SK-N-SH (cell line): Measurements from ENCODE around the gene NEU4. TPM values are rescaled to one million over a fixed set of nuclear protein-coding genes. Genes with fewer than 3 reads are reported as not detected.

Experiments used
- CTCF ChIA-PET: fragments of 300-600, 350-600 bp; formaldehyde crosslinking; extraction: SDS; loops from one replicate; lab custom pipeline; 2021; lab: Yijun Ruan, JAX
- POLR2A ChIA-PET: fragments of 350-600 bp; sonication (Branson Sonifier 250); formaldehyde crosslinking; extraction: SDS; loops from one replicate; lab custom pipeline; 2020; ENCODE audit warnings: antibody characterized with exemption, inconsistent platforms; lab: Yijun Ruan, JAX
- DNase-seq: peaks from one replicate; pipeline ENCODE4 v3.0.0; 2012
- H2AFZ ChIP-seq: fragments of 200-600 bp; sonication (generic); 2 replicates; pipeline ENCODE4 v1.8.1; 2016; ENCODE audit warnings: antibody characterized with exemption, mild to moderate bottlenecking, low read depth
- H3F3A ChIP-seq: fragments of 200-600 bp; sonication (generic); replicated peaks from 2 replicates; pipeline ENCODE3; 2016; ENCODE audit warnings: antibody characterized with exemption, mild to moderate bottlenecking; ENCODE audit not compliant: insufficient read depth
- H3K27ac ChIP-seq, 2 experiments: fragments of 200-500 bp in 1 of 2; fragments of 200-600 bp in 1 of 2; sonication (Bioruptor generic) in 1 of 2; sonication (generic), shearing (Covaris generic) in 1 of 2; 2 replicates each; pipeline versions ENCODE4 v1.5.1 to v1.6.1; 2014 to 2016; ENCODE audit warnings: low read depth in 2 of 2, inconsistent platforms in 1 of 2, low read length in 1 of 2, mild to moderate bottlenecking in 1 of 2, mixed read lengths in 1 of 2
- H3K27me3 ChIP-seq: fragments of 200-600 bp; sonication (generic), shearing (Covaris generic); 2 replicates; pipeline ENCODE4 v1.6.1; 2016; ENCODE audit warnings: mixed run types; ENCODE audit not compliant: insufficient read depth
- H3K36me3 ChIP-seq, 2 experiments: fragments of 200-500 bp in 1 of 2; fragments of 200-600 bp in 1 of 2; sonication (Bioruptor generic) in 1 of 2; sonication (generic) in 1 of 2; replicated peaks in 1 of 2; 2 replicates each; pipeline versions ENCODE3 to v1.5.1; 2014 to 2016; ENCODE audit warnings: low read length in 1 of 2, mild to moderate bottlenecking in 1 of 2; ENCODE audit not compliant: insufficient read depth in 2 of 2, control insufficient read depth in 1 of 2
- H3K4me1 ChIP-seq, 2 experiments: fragments of 200-500 bp in 1 of 2; fragments of 200-600 bp in 1 of 2; sonication (Bioruptor generic) in 1 of 2; sonication (generic), shearing (Covaris generic) in 1 of 2; 2 replicates each; pipeline versions ENCODE4 v1.5.1 to v1.6.1; 2014 to 2016; ENCODE audit warnings: low read depth in 1 of 2, low read length in 1 of 2, mixed run types in 1 of 2; ENCODE audit not compliant: insufficient read depth in 2 of 2, control insufficient read depth in 1 of 2
- H3K4me2 ChIP-seq: fragments of 200-600 bp; sonication (generic), shearing (Covaris generic); 2 replicates; pipeline ENCODE4 v1.6.1; 2017; ENCODE audit warnings: mixed run types
- H3K4me3 ChIP-seq, 2 experiments: fragments of 200-500 bp in 1 of 2; fragments of 200-600 bp in 1 of 2; sonication (Bioruptor generic) in 1 of 2; sonication (generic), shearing (Covaris generic) in 1 of 2; 2 replicates each; pipeline versions ENCODE4 v1.5.1 to v1.8.1; 2014 to 2016; ENCODE audit warnings: low read depth in 2 of 2, inconsistent platforms in 1 of 2, low read length in 1 of 2, mild to moderate bottlenecking in 1 of 2, mixed read lengths in 1 of 2, moderate library complexity in 1 of 2
- H3K79me2 ChIP-seq: fragments of 200-600 bp; sonication (generic); 2 replicates; pipeline ENCODE4 v1.8.1; 2017; ENCODE audit warnings: mild to moderate bottlenecking; ENCODE audit not compliant: insufficient read depth
- H3K9ac ChIP-seq: fragments of 200-600 bp; sonication (generic); 2 replicates; pipeline ENCODE4 v1.6.1; 2017; ENCODE audit warnings: mixed run types
- H3K9me2 ChIP-seq: fragments of 200-600 bp; sonication (generic); 2 replicates; pipeline ENCODE4 v1.6.1; 2017; ENCODE audit warnings: mixed run types
- H3K9me3 ChIP-seq: fragments of 200-600 bp; sonication (generic); 2 replicates; pipeline ENCODE4 v1.6.1; 2017; ENCODE audit warnings: mixed run types, mild to moderate bottlenecking, moderate library complexity
- H4K20me1 ChIP-seq: fragments of 200-600 bp; sonication (generic); 2 replicates; pipeline ENCODE4 v1.6.1; 2017; ENCODE audit warnings: mild to moderate bottlenecking, mixed run types; ENCODE audit not compliant: insufficient read depth
- CHD2 ChIP-seq: fragments of 150-350 bp; IDR thresholded peaks from 2 replicates; pipeline ENCODE4 v1.6.1; 2018; ENCODE audit warnings: low read length; ENCODE audit not compliant: partially characterized antibody
- CTCF ChIP-seq: fragments of 200-600 bp; sonication (generic); IDR thresholded peaks from 2 replicates; pipeline ENCODE4 v1.6.1; 2017; ENCODE audit warnings: antibody characterized with exemption, mild to moderate bottlenecking, moderate library complexity
- EZH2phosphoT487 ChIP-seq: fragments of 200-600 bp; sonication (generic); IDR thresholded peaks from 2 replicates; pipeline ENCODE4 v1.6.1; 2017; ENCODE audit warnings: low read depth, mixed run types, mild to moderate bottlenecking, antibody characterized with exemption, moderate library complexity, borderline replicate concordance
- FOSL2 ChIP-seq: IDR thresholded peaks from 2 replicates; pipeline ENCODE4 v1.4.0; 2012; ENCODE audit warnings: low read depth, mild to moderate bottlenecking, moderate library complexity, borderline replicate concordance
- GABPA ChIP-seq: IDR thresholded peaks from 2 replicates; pipeline ENCODE4 v1.4.0; 2012; ENCODE audit warnings: low read depth, mild to moderate bottlenecking
- JUND ChIP-seq: IDR thresholded peaks from 2 replicates; pipeline ENCODE4 v1.4.0; 2012
- MEF2A ChIP-seq: IDR thresholded peaks from 2 replicates; pipeline ENCODE4 v1.4.0; 2012; ENCODE audit warnings: low read depth, borderline replicate concordance
- NFIC ChIP-seq: IDR thresholded peaks from 2 replicates; pipeline ENCODE4 v1.4.0; 2012; ENCODE audit warnings: borderline replicate concordance
- NRF1 ChIP-seq: IDR thresholded peaks from 2 replicates; pipeline ENCODE4 v1.6.1; 2012; ENCODE audit warnings: low read depth, mild to moderate bottlenecking, low read length
- POLR2AphosphoS5 ChIP-seq: IDR thresholded peaks from 2 replicates; pipeline ENCODE4 v1.6.1; 2012; ENCODE audit warnings: low read depth, low read length
- RAD21 ChIP-seq: IDR thresholded peaks from 2 replicates; pipeline ENCODE4 v1.6.1; 2012; ENCODE audit warnings: mild to moderate bottlenecking, low read length
- TAF1 ChIP-seq: IDR thresholded peaks from 2 replicates; pipeline ENCODE4 v1.6.1; 2012; ENCODE audit warnings: low read depth, mild to moderate bottlenecking, low read length, moderate library complexity, borderline replicate concordance
- TEAD4 ChIP-seq: IDR thresholded peaks from 2 replicates; pipeline ENCODE4 v1.4.0; 2012; ENCODE audit warnings: mild to moderate bottlenecking, borderline replicate concordance; ENCODE audit not compliant: insufficient read depth
- ZBTB33 ChIP-seq: IDR thresholded peaks from 2 replicates; pipeline ENCODE4 v1.4.0; 2012; ENCODE audit warnings: low read depth, borderline replicate concordance
- WGBS: methylation state at CpG from one replicate; pipeline ENCODE4 v1.1.6; 2017; ENCODE audit warnings: low lambda C conversion rate; 5-methylcytosine and 5-hydroxymethylcytosine counted together
- polyA plus RNA-seq, 3 experiments: library from polyadenylated mRNA; depleted of rRNA; stranded (reverse); fragments of >200 nt; gene quantifications; 2 replicates each; pipeline ENCODE4 v1.2.3, GENCODE V29; 2012
- TF ChIP-seq, protein P1 (sequence below): fragments of 150-350 bp; IDR thresholded peaks from 2 replicates; pipeline ENCODE4 v1.6.1; 2017; ENCODE audit warnings: antibody characterized with exemption, low read length, low read depth, borderline replicate concordance
- TF ChIP-seq, protein P2 (sequence below): IDR thresholded peaks from 2 replicates; pipeline ENCODE4 v1.6.1; 2012; ENCODE audit warnings: mild to moderate bottlenecking, low read depth, low read length, moderate library complexity
- TF ChIP-seq, protein P3 (sequence below): fragments of 150-350 bp; IDR thresholded peaks from 2 replicates; pipeline ENCODE4 v1.6.1; 2016; ENCODE audit warnings: mild to moderate bottlenecking, low read depth, low read length

Gene NEU4
- polyA plus RNA-seq, 1 of the 3 experiments (the other 2 are of a cell fraction), result 0.05 TPM

DNA sequence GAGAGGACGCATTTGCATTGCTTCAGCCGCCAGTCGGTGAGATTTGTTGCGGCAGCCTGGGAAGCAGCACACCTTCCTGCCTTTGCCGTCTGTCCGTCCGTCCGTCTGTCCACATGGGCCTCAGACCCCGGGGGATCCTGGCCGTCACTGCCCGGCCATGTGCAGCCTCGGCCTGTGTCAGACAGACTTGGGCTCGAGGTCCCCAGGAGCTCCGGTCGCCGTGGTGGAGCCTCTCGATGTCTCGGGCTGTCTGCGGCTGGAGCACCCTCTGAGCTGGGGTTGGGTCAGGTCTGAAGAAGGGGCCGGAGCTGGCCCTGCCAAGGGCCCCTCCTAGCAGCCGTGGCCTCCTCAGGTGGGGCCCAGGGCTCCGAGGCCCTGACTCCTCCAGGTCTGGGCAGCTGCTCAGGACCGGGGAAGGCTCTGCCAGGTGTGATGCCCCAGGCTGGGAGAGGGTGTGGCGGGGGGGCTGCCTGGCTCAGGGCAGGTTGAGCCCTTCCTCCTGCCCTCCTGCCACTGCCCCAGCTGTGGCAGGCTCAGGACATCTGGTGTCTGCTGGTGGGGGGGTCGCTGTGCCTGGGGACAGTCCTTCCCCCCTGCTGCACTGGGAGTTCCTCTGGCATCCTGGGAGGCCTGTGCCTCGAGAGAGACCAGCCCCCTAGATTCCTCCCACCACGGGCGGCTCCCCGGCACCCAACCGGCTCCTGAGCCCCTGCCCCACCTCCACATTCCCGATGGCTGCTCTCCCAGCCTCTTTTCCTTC, 11.8 kb downstream of the NEU4 start:
- H3K4me2 ChIP-seq, result no peak overlapping the region
- WGBS, result 79% methylated on average over 23 of the region's 31 CpGs

GRCh38 chr2:241821460-241822263, 12.7 kb downstream of the NEU4 start:
- Histone ChIP-seq H4K20me1 (no peaks in the 10 kb centered on the region), H3K9ac (no peak overlapping the region), H2AFZ (no peak overlapping the region), H3K27me3 (no peaks in the 10 kb centered on the region), H3K27ac (no peak overlapping the region), H3K4me3 (no peak overlapping the region), H3K79me2 (no peaks in the 10 kb centered on the region), H3K4me1 (peaks cover 0 to 8% of the 10 kb centered on the region in 2 experiments; a peak in 1 of 4 replicates), H3K36me3 (no peaks in the 10 kb centered on the region), H3K9me2 (no peaks in the 10 kb centered on the region), H3K4me2 (no peak overlapping the region), H3K9me3 (no peaks in the 10 kb centered on the region), H3F3A (peaks cover 7% of the 10 kb centered on the region)
- no peak for DNase-seq
- 83% methylated on average over 22 of the region's 28 CpGs for whole genome bisulfite sequencing
- ChIA-PET CTCF (interaction anchor here (0.8 to 0.9 kb wide), 2 partner anchors 16 to 18 kb away, joined by 3 read pairs; no protein-coding TSS in a partner anchor), POLR2A (no interaction called here)
- no peak for TF ChIP-seq JUND
- TF ChIP-seq, protein P1, sequence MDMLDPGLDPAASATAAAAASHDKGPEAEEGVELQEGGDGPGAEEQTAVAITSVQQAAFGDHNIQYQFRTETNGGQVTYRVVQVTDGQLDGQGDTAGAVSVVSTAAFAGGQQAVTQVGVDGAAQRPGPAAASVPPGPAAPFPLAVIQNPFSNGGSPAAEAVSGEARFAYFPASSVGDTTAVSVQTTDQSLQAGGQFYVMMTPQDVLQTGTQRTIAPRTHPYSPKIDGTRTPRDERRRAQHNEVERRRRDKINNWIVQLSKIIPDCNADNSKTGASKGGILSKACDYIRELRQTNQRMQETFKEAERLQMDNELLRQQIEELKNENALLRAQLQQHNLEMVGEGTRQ, result no peak
- no peak for TF ChIP-seq ZBTB33
- TF ChIP-seq, protein P2, sequence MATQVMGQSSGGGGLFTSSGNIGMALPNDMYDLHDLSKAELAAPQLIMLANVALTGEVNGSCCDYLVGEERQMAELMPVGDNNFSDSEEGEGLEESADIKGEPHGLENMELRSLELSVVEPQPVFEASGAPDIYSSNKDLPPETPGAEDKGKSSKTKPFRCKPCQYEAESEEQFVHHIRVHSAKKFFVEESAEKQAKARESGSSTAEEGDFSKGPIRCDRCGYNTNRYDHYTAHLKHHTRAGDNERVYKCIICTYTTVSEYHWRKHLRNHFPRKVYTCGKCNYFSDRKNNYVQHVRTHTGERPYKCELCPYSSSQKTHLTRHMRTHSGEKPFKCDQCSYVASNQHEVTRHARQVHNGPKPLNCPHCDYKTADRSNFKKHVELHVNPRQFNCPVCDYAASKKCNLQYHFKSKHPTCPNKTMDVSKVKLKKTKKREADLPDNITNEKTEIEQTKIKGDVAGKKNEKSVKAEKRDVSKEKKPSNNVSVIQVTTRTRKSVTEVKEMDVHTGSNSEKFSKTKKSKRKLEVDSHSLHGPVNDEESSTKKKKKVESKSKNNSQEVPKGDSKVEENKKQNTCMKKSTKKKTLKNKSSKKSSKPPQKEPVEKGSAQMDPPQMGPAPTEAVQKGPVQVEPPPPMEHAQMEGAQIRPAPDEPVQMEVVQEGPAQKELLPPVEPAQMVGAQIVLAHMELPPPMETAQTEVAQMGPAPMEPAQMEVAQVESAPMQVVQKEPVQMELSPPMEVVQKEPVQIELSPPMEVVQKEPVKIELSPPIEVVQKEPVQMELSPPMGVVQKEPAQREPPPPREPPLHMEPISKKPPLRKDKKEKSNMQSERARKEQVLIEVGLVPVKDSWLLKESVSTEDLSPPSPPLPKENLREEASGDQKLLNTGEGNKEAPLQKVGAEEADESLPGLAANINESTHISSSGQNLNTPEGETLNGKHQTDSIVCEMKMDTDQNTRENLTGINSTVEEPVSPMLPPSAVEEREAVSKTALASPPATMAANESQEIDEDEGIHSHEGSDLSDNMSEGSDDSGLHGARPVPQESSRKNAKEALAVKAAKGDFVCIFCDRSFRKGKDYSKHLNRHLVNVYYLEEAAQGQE, result no peak
- no peak for TF ChIP-seq GABPA
- TF ChIP-seq EZH2phosphoT487, result no peak
- TF ChIP-seq FOSL2, result no peak
- TF ChIP-seq, protein P3, sequence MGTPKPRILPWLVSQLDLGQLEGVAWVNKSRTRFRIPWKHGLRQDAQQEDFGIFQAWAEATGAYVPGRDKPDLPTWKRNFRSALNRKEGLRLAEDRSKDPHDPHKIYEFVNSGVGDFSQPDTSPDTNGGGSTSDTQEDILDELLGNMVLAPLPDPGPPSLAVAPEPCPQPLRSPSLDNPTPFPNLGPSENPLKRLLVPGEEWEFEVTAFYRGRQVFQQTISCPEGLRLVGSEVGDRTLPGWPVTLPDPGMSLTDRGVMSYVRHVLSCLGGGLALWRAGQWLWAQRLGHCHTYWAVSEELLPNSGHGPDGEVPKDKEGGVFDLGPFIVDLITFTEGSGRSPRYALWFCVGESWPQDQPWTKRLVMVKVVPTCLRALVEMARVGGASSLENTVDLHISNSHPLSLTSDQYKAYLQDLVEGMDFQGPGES, result no peak
- no peak for TF ChIP-seq TEAD4
- TF ChIP-seq CTCF, result no peak
- no peak for TF ChIP-seq NFIC

More for the DNA sequence above, 11.8 kb downstream of the NEU4 start:
- no peak overlapping the region for H3K9ac ChIP-seq
- H3K4me1 ChIP-seq, result peaks cover 0 to 8% of the 10 kb centered on the region in 2 experiments; a peak in 1 of 4 replicates
- ChIA-PET POLR2A (no interaction called here), CTCF (no interaction called here)
- no peaks in the 10 kb centered on the region for H3K27me3 ChIP-seq
- no peaks in the 10 kb centered on the region for H4K20me1 ChIP-seq
- no peaks in the 10 kb centered on the region for H3K36me3 ChIP-seq
- no peaks in the 10 kb centered on the region for H3K9me2 ChIP-seq
- no peak overlapping the region for H2AFZ ChIP-seq
- H3K27ac ChIP-seq, result no peak overlapping the region
- TF ChIP-seq MEF2A (no peak), RAD21 (no peak), FOSL2 (no peak), CHD2 (no peak), POLR2AphosphoS5 (no peak), TAF1 (no peak), NRF1 (no peak)
- no peaks in the 10 kb centered on the region for H3K9me3 ChIP-seq
- DNase-seq, result peak; percentile 50
- no peaks in the 10 kb centered on the region for H3K79me2 ChIP-seq
- peaks cover 7% of the 10 kb centered on the region for H3F3A ChIP-seq
- no peak overlapping the region for H3K4me3 ChIP-seq
